PC-9 (cell line): ENCODE data around the gene UTP20. TPM values are rescaled to one million over a fixed set of nuclear protein-coding genes. Genes with fewer than 3 reads are reported as not detected.
"Not testable (repeated sequence)": the region's sequence is repeated elsewhere in the genome, so short reads cannot be mapped to it uniquely, and the experiment has no call there.

Source experiments
- BruUV-seq: library from RNA; stranded (reverse); fragments of 400-500 nt; replicated peaks from 2 replicates; lab custom pipeline; 2021; lab: Mats Ljungman, UMichigan
- CTCF ChIA-PET: fragments of 300-600 bp; sonication (Branson Sonifier 250); formaldehyde crosslinking; loops from one replicate; lab custom pipeline; 2022; ENCODE audit warnings: antibody characterized with exemption; lab: Charles Lee
- POLR2A ChIA-PET: fragments of 300-600 bp; sonication (Branson Sonifier 250); formaldehyde crosslinking; loops from one replicate; lab custom pipeline; 2022; ENCODE audit warnings: antibody characterized with exemption; ENCODE audit not compliant: unreplicated experiment; lab: Charles Lee
- DNase-seq, 2 experiments: peaks; one replicate each; pipeline versions ENCODE4 v3.0.0 to v3.0.0-alpha.2; 2015 to 2022; ENCODE audit warnings: mixed read lengths in 1 of 2
- H2AFZ ChIP-seq: fragments of 200-600 bp; sonication (generic); 2 replicates; pipeline ENCODE4 v1.8.1; 2017; ENCODE audit warnings: antibody characterized with exemption
- H3F3A ChIP-seq: fragments of 200-600 bp; sonication (generic); 2 replicates; pipeline ENCODE4 v1.8.1; 2017; ENCODE audit warnings: antibody characterized with exemption, mild to moderate bottlenecking, low read depth; ENCODE audit not compliant: insufficient read depth
- H3K27ac ChIP-seq: fragments of 200-600 bp; sonication (generic); 2 replicates; pipeline ENCODE4 v1.6.1; 2016; ENCODE audit warnings: mixed run types
- H3K27me3 ChIP-seq: fragments of 200-600 bp; sonication (generic); 2 replicates; pipeline ENCODE4 v1.6.1; 2016; ENCODE audit warnings: low read depth, mixed run types; ENCODE audit not compliant: insufficient read depth
- H3K36me3 ChIP-seq: fragments of 200-600 bp; sonication (generic); 2 replicates; pipeline ENCODE4 v1.6.1; 2016; ENCODE audit warnings: low read depth, mixed run types
- H3K4me1 ChIP-seq: fragments of 200-600 bp; sonication (generic); replicated peaks from 2 replicates; pipeline ENCODE4 v1.6.1; 2016; ENCODE audit warnings: mixed run types; ENCODE audit not compliant: insufficient read depth
- H3K4me2 ChIP-seq: fragments of 200-600 bp; sonication (generic); 2 replicates; pipeline ENCODE4 v1.6.1; 2017; ENCODE audit warnings: mixed run types
- H3K4me3 ChIP-seq: fragments of 200-600 bp; sonication (generic); 2 replicates; pipeline ENCODE4 v1.6.1; 2016; ENCODE audit warnings: mixed run types
- H3K79me2 ChIP-seq: fragments of 200-600 bp; sonication (generic); 2 replicates; pipeline ENCODE4 v1.6.1; 2017; ENCODE audit warnings: low read depth, mixed run types
- H3K9me2 ChIP-seq: fragments of 200-600 bp; sonication (generic); 2 replicates; pipeline ENCODE4 v1.8.1; 2017; ENCODE audit warnings: mild to moderate bottlenecking; ENCODE audit not compliant: insufficient read depth
- H3K9me3 ChIP-seq: fragments of 200-600 bp; sonication (generic); 2 replicates; pipeline ENCODE4 v1.8.1; 2016; ENCODE audit warnings: low read depth; ENCODE audit not compliant: insufficient read depth
- H4K20me1 ChIP-seq: fragments of 200-600 bp; sonication (generic); 2 replicates; pipeline ENCODE4 v1.8.1; 2017; ENCODE audit not compliant: insufficient read depth
- CTCF ChIP-seq: fragments of 200-600 bp; sonication (generic); conservative IDR thresholded peaks from 2 replicates; pipeline ENCODE4 v1.6.1; 2017; ENCODE audit warnings: mixed run types, antibody characterized with exemption, mild to moderate bottlenecking, moderate library complexity
- EZH2 ChIP-seq: fragments of 200-600 bp; sonication (generic); IDR thresholded peaks from 2 replicates; pipeline ENCODE4 v1.8.0; 2017; ENCODE audit warnings: antibody characterized with exemption, low read depth
- intact Hi-C: fragments of 100-400 bp; cut with micrococcal nuclease; formaldehyde crosslinking; loops from one replicate; pipeline ENCODE4 v1.10.0; 2022; ENCODE audit not compliant: unreplicated experiment
- total RNA-seq: library from RNA; stranded (reverse); gene quantifications from 2 replicates; pipeline ENCODE4 v1.2.3, GENCODE V29; 2021

Gene UTP20
- total RNA-seq, 1 experiment from 2014 or later, result 14.1 TPM

GRCh38 chr12:101415228-101415627 is 135.3 kb downstream of the UTP20 start:
- no peak overlapping the region for H2AFZ ChIP-seq
- no peaks in the 10 kb centered on the region for H3K9me3 ChIP-seq
- DNase-seq, result no peak
- no TSS peak for BruUV-seq
- no peaks in the 10 kb centered on the region for H3K9me2 ChIP-seq
- no peak overlapping the region for H3K27ac ChIP-seq
- intact Hi-C loops, result loop anchor here (2.0 kb wide), 2 partner anchors 344 to 424 kb away; no protein-coding TSS in a partner anchor
- no peaks in the 10 kb centered on the region for H3K79me2 ChIP-seq
- no peak overlapping the region for H3K4me2 ChIP-seq
- 0 out of 2 replicates have a peak, but pooled peaks cover 3% of the 10 kb centered on the region for H3F3A ChIP-seq
- TF ChIP-seq EZH2 (no peak), CTCF (no peak)
- H3K27me3 ChIP-seq, result no peaks in the 10 kb centered on the region
- ChIA-PET CTCF (interaction anchor here (0.7 kb wide), 1 partner anchor 344 kb away, joined by 3 read pairs; no protein-coding TSS in a partner anchor), POLR2A (no interaction called here)
- H4K20me1 ChIP-seq, result no peaks in the 10 kb centered on the region
- H3K4me1 ChIP-seq, result peaks cover 3% of the 10 kb centered on the region
- no peak overlapping the region for H3K4me3 ChIP-seq
- H3K36me3 ChIP-seq, result no peaks in the 10 kb centered on the region

- DNase-seq, H2AFZ ChIP-seq, H3K9me2 ChIP-seq, H3K4me1 ChIP-seq, CTCF ChIA-PET, H3K79me2 ChIP-seq, H3K27ac ChIP-seq, H4K20me1 ChIP-seq, intact Hi-C loops, H3K9me3 ChIP-seq, H3K36me3 ChIP-seq, BruUV-seq, H3K4me3 ChIP-seq, H3K27me3 ChIP-seq, H3K4me2 ChIP-seq, POLR2A ChIA-PET, H3F3A ChIP-seq: not testable (repeated sequence)
Observed at GRCh38 chr12:101422066-101422465, 142.2 kb downstream of the UTP20 start.

GRCh38 chr12:101424620-101425019 is 144.7 kb downstream of the UTP20 start:
- TF ChIP-seq EZH2, result no peak
- TF ChIP-seq CTCF, result no peak
- POLR2A ChIA-PET, result no interaction called here
- H3K27me3 ChIP-seq, result no peaks in the 10 kb centered on the region
- H3K27ac ChIP-seq, result no peak overlapping the region
- no TSS peak for BruUV-seq
- intact Hi-C loops, result no loop called here
- no peaks in the 10 kb centered on the region for H3K36me3 ChIP-seq
- no peaks in the 10 kb centered on the region for H3K9me2 ChIP-seq
- no peak for DNase-seq
- no peak overlapping the region for H3K4me3 ChIP-seq
- CTCF ChIA-PET, result no interaction called here
- no peaks in the 10 kb centered on the region for H4K20me1 ChIP-seq
- H3F3A ChIP-seq, result no peaks in the 10 kb centered on the region
- no peaks in the 10 kb centered on the region for H3K9me3 ChIP-seq
- H3K4me1 ChIP-seq, result no peaks in the 10 kb centered on the region
- no peaks in the 10 kb centered on the region for H3K79me2 ChIP-seq
- H3K4me2 ChIP-seq, result no peak overlapping the region
- no peak overlapping the region for H2AFZ ChIP-seq

GRCh38 chr12:101430456-101430855 is 150.6 kb downstream of the UTP20 start:
- ChIA-PET CTCF (no interaction called here), POLR2A (no interaction called here)
- H4K20me1 ChIP-seq, result no peaks in the 10 kb centered on the region
- no peaks in the 10 kb centered on the region for H3K36me3 ChIP-seq
- DNase-seq, result no peak
- intact Hi-C loops, result no loop called here
- H3K4me1 ChIP-seq, result no peaks in the 10 kb centered on the region
- no peaks in the 10 kb centered on the region for H3F3A ChIP-seq
- H3K27me3 ChIP-seq, result no peaks in the 10 kb centered on the region
- H2AFZ ChIP-seq, result no peak overlapping the region
- no peak overlapping the region for H3K27ac ChIP-seq
- no peak overlapping the region for H3K4me2 ChIP-seq
- no peaks in the 10 kb centered on the region for H3K79me2 ChIP-seq
- H3K9me2 ChIP-seq, result no peaks in the 10 kb centered on the region
- no peak overlapping the region for H3K4me3 ChIP-seq
- TF ChIP-seq EZH2, result no peak
- TF ChIP-seq CTCF, result no peak
- H3K9me3 ChIP-seq, result no peaks in the 10 kb centered on the region
- BruUV-seq, result no TSS peak
